H1 (cell line): ENCODE measurements around the gene FAM76A. TPM values are rescaled to one million over a fixed set of nuclear protein-coding genes. Genes with fewer than 3 reads are reported as not detected.

Experiments used
- CTCF ChIA-PET: fragments of 300-600 bp; sonication (Branson Sonifier 250); formaldehyde crosslinking; loops from one replicate; lab custom pipeline; 2021; ENCODE audit not compliant: partially characterized antibody; lab: Charles Lee
- POLR2A ChIA-PET: fragments of 300-600 bp; sonication (Branson Sonifier 250); formaldehyde crosslinking; loops from one replicate; lab custom pipeline; 2021; ENCODE audit warnings: inconsistent platforms; ENCODE audit not compliant: partially characterized antibody; lab: Charles Lee
- DNase-seq, 2 experiments: peaks; one replicate each; pipeline versions ENCODE4 v3.0.0 to v3.0.0-alpha.2; 2010 to 2022; ENCODE audit warnings: low spot score in 2 of 2, low read depth in 1 of 2, mixed read lengths in 1 of 2
- FAIRE-seq: peaks from 2 replicates; lab custom pipeline; 2011; peaks lifted over from hg19 to GRCh38; lab: Jason Lieb, UNC
- H2AFZ ChIP-seq: 2 replicates; pipeline ENCODE4 v1.8.1; 2012; ENCODE audit warnings: low read length, inconsistent platforms
- H2AK5ac ChIP-seq: 2 replicates; pipeline ENCODE4 v1.6.1; 2013; ENCODE audit warnings: low read depth, low read length
- H2BK120ac ChIP-seq: replicated peaks from 2 replicates; pipeline ENCODE3; 2013; ENCODE audit warnings: low read depth, low read length, inconsistent platforms
- H2BK12ac ChIP-seq: 2 replicates; pipeline ENCODE4 v1.6.1; 2013; ENCODE audit warnings: low read depth, low read length
- H2BK15ac ChIP-seq: 2 replicates; pipeline ENCODE4 v1.6.1; 2013; ENCODE audit warnings: low read length
- H2BK20ac ChIP-seq: 2 replicates; pipeline ENCODE4 v1.6.1; 2013; ENCODE audit warnings: low read length
- H2BK5ac ChIP-seq: 2 replicates; pipeline ENCODE4 v1.6.1; 2013; ENCODE audit warnings: low read depth, low read length
- H3K14ac ChIP-seq: 2 replicates; pipeline ENCODE4 v1.6.1; 2013; ENCODE audit warnings: inconsistent platforms; ENCODE audit not compliant: insufficient read length
- H3K18ac ChIP-seq: 2 replicates; pipeline ENCODE4 v1.6.1; 2013; ENCODE audit warnings: low read length; ENCODE audit errors: extremely low read depth
- H3K23ac ChIP-seq: 2 replicates; pipeline ENCODE4 v1.6.1; 2013; ENCODE audit warnings: inconsistent platforms; ENCODE audit not compliant: insufficient read length
- H3K23me2 ChIP-seq: 2 replicates; pipeline ENCODE4 v1.6.1; 2013; ENCODE audit warnings: low read depth, low read length
- H3K27ac ChIP-seq: 2 replicates; pipeline ENCODE4 v1.6.1; 2011; ENCODE audit warnings: low read depth, low read length, inconsistent platforms
- H3K27me3 ChIP-seq, 4 experiments: replicated peaks in 1 of 4; 1 replicate in 1 of 4; 2 replicates in 3 of 4; pipeline versions ENCODE4 v1.6.1 to v1.8.1; 2011 to 2013; ENCODE audit warnings: low read length in 3 of 4, mild to moderate bottlenecking in 3 of 4, inconsistent platforms in 2 of 4, mixed read lengths in 2 of 4, moderate library complexity in 1 of 4; ENCODE audit not compliant: control insufficient read depth in 3 of 4, insufficient read depth in 3 of 4; ENCODE audit errors: extremely low read depth in 1 of 4
- H3K36me3 ChIP-seq, 4 experiments: 2 replicates each; pipeline versions ENCODE4 v1.6.1 to v1.8.1; 2011 to 2013; ENCODE audit warnings: mild to moderate bottlenecking in 4 of 4, low read length in 3 of 4, moderate library complexity in 2 of 4, control low read depth in 1 of 4, inconsistent platforms in 1 of 4; ENCODE audit not compliant: insufficient read depth in 4 of 4, control insufficient read depth in 2 of 4
- H3K4ac ChIP-seq: replicated peaks from 2 replicates; pipeline ENCODE3; 2013; ENCODE audit warnings: low read length, low read depth, mixed read lengths, inconsistent platforms; ENCODE audit not compliant: insufficient read length
- H3K4me1 ChIP-seq, 4 experiments: replicated peaks in 1 of 4; 1 replicate in 1 of 4; 2 replicates in 3 of 4; pipeline versions ENCODE4 v1.6.1 to v1.8.1; 2011 to 2013; ENCODE audit warnings: low read length in 3 of 4, inconsistent platforms in 2 of 4, mixed read lengths in 1 of 4; ENCODE audit not compliant: insufficient read depth in 4 of 4, control insufficient read depth in 3 of 4
- H3K4me2 ChIP-seq, 2 experiments: 2 replicates each; pipeline versions ENCODE4 v1.6.1 to v1.8.1; 2011 to 2013; ENCODE audit warnings: low read depth in 2 of 2, low read length in 2 of 2, control low read depth in 1 of 2, inconsistent platforms in 1 of 2, mild to moderate bottlenecking in 1 of 2; ENCODE audit not compliant: insufficient read depth in 1 of 2
- H3K4me3 ChIP-seq, 4 experiments: fragments of 200-600, 300-600 bp in 1 of 4; sonication (generic), shearing (Covaris generic), sonication (Bioruptor Twin) in 1 of 4; 2 replicates each; pipeline versions ENCODE4 v1.5.1 to v1.8.1; 2011 to 2016; ENCODE audit warnings: low read length in 4 of 4, low read depth in 3 of 4, control low read depth in 2 of 4, inconsistent platforms in 2 of 4, mild to moderate bottlenecking in 2 of 4, mixed read lengths in 1 of 4, moderate library complexity in 1 of 4; ENCODE audit not compliant: insufficient read depth in 2 of 4; ENCODE audit errors: extremely low read depth in 1 of 4
- H3K56ac ChIP-seq: replicated peaks from 2 replicates; pipeline ENCODE3; 2013; ENCODE audit warnings: low read depth, mild to moderate bottlenecking, mixed read lengths, low read length, inconsistent platforms; ENCODE audit not compliant: insufficient read length
- H3K79me1 ChIP-seq: 2 replicates; pipeline ENCODE4 v1.6.1; 2013; ENCODE audit warnings: low read depth, low read length, control low read depth
- H3K79me2 ChIP-seq, 2 experiments: 2 replicates each; pipeline versions ENCODE4 v1.6.1 to v1.8.1; 2012 to 2013; ENCODE audit warnings: low read length in 2 of 2, mild to moderate bottlenecking in 2 of 2, inconsistent platforms in 1 of 2; ENCODE audit not compliant: insufficient read depth in 2 of 2, control insufficient read depth in 1 of 2
- H3K9ac ChIP-seq, 4 experiments: replicated peaks in 1 of 4; 1 replicate in 1 of 4; 2 replicates in 3 of 4; pipeline versions ENCODE4 v1.6.1 to v1.8.1; 2011 to 2013; ENCODE audit warnings: low read depth in 3 of 4, low read length in 3 of 4, control low read depth in 2 of 4, mild to moderate bottlenecking in 2 of 4, moderate library complexity in 2 of 4, inconsistent platforms in 1 of 4; ENCODE audit errors: extremely low read depth in 1 of 4
- H3K9me3 ChIP-seq, 2 experiments: 2 replicates each; pipeline versions ENCODE4 v1.6.1 to v1.8.1; 2012 to 2013; ENCODE audit warnings: mild to moderate bottlenecking in 2 of 2, moderate library complexity in 2 of 2, control low read depth in 1 of 2, inconsistent platforms in 1 of 2, low read depth in 1 of 2, low read length in 1 of 2, mixed read lengths in 1 of 2; ENCODE audit not compliant: insufficient read depth in 2 of 2
- H4K20me1 ChIP-seq, 2 experiments: replicated peaks in 1 of 2; 2 replicates each; pipeline versions ENCODE3 to v1.8.1; 2011 to 2013; ENCODE audit warnings: inconsistent platforms in 2 of 2, low read length in 2 of 2, mild to moderate bottlenecking in 1 of 2; ENCODE audit not compliant: insufficient read depth in 2 of 2, control insufficient read depth in 1 of 2
- H4K5ac ChIP-seq: 2 replicates; pipeline ENCODE4 v1.6.1; 2013; ENCODE audit warnings: low read length, low read depth, mixed read lengths, inconsistent platforms; ENCODE audit not compliant: insufficient read length
- H4K8ac ChIP-seq: 2 replicates; pipeline ENCODE4 v1.8.0; 2013; ENCODE audit warnings: mild to moderate bottlenecking, moderate library complexity, low read length, inconsistent platforms; ENCODE audit not compliant: insufficient read depth; ENCODE audit errors: extremely low read depth
- H4K91ac ChIP-seq: replicated peaks from 2 replicates; pipeline ENCODE3; 2013; ENCODE audit warnings: low read length, mixed read lengths, inconsistent platforms; ENCODE audit not compliant: insufficient read length
- HDAC2 ChIP-seq, 2 experiments: fragments of 300-600 bp in 1 of 2; sonication (generic) in 1 of 2; IDR thresholded peaks; 2 replicates each; pipeline ENCODE4 v1.6.1; 2011 to 2012; ENCODE audit warnings: low read depth in 2 of 2, low read length in 2 of 2, mild to moderate bottlenecking in 2 of 2, moderate library complexity in 2 of 2, borderline replicate concordance in 1 of 2, inconsistent platforms in 1 of 2
- HDAC6 ChIP-seq: IDR thresholded peaks from one replicate; pipeline ENCODE4 v1.7.1; 2012; ENCODE audit warnings: low read depth, mild to moderate bottlenecking, inconsistent platforms, low read length, moderate library complexity
- KDM1A ChIP-seq: fragments of 200-600, 300-600 bp; sonication (generic); IDR thresholded peaks from 2 replicates; pipeline ENCODE4 v1.7.1; 2016; ENCODE audit warnings: mild to moderate bottlenecking, low read length, borderline replicate concordance
- POU5F1 ChIP-seq: IDR thresholded peaks from 2 replicates; pipeline ENCODE4 v1.6.1; 2011; ENCODE audit warnings: low read depth, mild to moderate bottlenecking, low read length, moderate library complexity
- RAD21 ChIP-seq, 2 experiments: IDR thresholded peaks in 1 of 2; conservative IDR thresholded peaks in 1 of 2; 2 replicates each; pipeline ENCODE4 v1.6.1; 2011; ENCODE audit warnings: low read depth in 2 of 2, low read length in 2 of 2, improper control_type of control experiment in 1 of 2, inconsistent platforms in 1 of 2, mild to moderate bottlenecking in 1 of 2, moderate library complexity in 1 of 2
- WGBS, 2 experiments: shearing (Covaris generic) in 1 of 2; methylation state at CpG; one replicate each; pipeline versions ENCODE4 v1.1.6 to v1.1.7; 2013 to 2015; ENCODE audit warnings: low lambda C conversion rate in 2 of 2, mixed read lengths in 2 of 2, inconsistent platforms in 1 of 2, low coverage in 1 of 2, missing lambda C conversion rate in 1 of 2; ENCODE audit not compliant: insufficient replicate concordance in 2 of 2, insufficient coverage in 1 of 2, insufficient read length in 1 of 2; ENCODE audit errors: extremely low coverage in 1 of 2, missing lambda C conversion rate in 1 of 2; 5-methylcytosine and 5-hydroxymethylcytosine counted together
- polyA plus RNA-seq, 7 experiments: library from polyadenylated mRNA; depleted of rRNA in 3 of 7; stranded (reverse) in 5 of 7; unstranded in 2 of 7; fragments of >200 nt in 5 of 7; fragments of 200-250 nt in 2 of 7; gene quantifications; 1 replicate in 5 of 7; 2 replicates in 1 of 7; 4 replicates in 1 of 7; pipeline versions ENCODE4 v1.2.1 to v1.2.3, GENCODE V29; 2011 to 2013; ENCODE audit warnings: missing spikeins in 2 of 7, mixed read lengths in 2 of 7
- total RNA-seq: library from RNA; stranded (reverse); fragmentation: NEBNext Ultra II Directional; extraction: Animal tissue kit (Norgen Biotek cat#: 25700); gene quantifications from 2 replicates; pipeline ENCODE4 v1.2.1, GENCODE V29; 2021
- TF ChIP-seq, protein P1 (sequence below): IDR thresholded peaks from 2 replicates; pipeline ENCODE4 v1.6.1; 2012; ENCODE audit warnings: inconsistent platforms
- TF ChIP-seq, protein P2 (sequence below): IDR thresholded peaks from 2 replicates; pipeline ENCODE4 v1.6.1; 2011; ENCODE audit warnings: low read length, improper control_type of control experiment

FAM76A gene
- total and polyA plus RNA-seq, 2 of the 8 experiments (the other 6 are each of a cell fraction or from before 2014, with no cell fraction given): 3.4 to 16.2 TPM

DNA sequence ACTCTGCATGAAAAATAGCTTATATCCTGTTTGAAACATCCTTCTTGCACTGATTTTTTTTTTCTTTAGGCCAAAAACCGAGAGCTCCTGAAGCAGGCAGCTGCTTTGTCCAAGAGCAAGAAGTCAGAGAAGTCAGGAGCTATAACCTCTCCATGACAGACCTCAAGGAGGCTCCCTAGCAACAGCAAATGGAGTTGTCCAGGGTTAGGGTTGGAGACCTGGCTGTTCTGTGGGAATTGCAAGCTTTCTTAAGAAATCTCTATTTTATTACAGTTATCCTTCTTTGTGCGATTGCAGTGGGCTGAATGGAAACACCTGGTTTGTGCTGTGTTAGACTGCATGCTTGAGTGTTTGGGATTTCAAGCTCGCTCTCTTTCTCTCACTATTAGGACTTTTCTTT, 34.7 kb downstream of the FAM76A start:
- DNase-seq (no peak), FAIRE-seq (no peak)
- WGBS, 2 experiments: 82% methylated on average over 3 of the region's 3 CpGs; no CpG with 5 or more reads in 1 of the 2 experiments

More for the DNA sequence above, 34.7 kb downstream of the FAM76A start:
- Histone ChIP-seq H3K4ac (no peak overlapping the region), H2BK20ac (no peak overlapping the region), H3K27me3 (no peaks in the 10 kb centered on the region), H2BK5ac (no peak overlapping the region), H3K9me3 (no peaks in the 10 kb centered on the region), H2BK12ac (no peak overlapping the region), H2BK15ac (no peak overlapping the region), H2AFZ (no peak overlapping the region), H3K36me3 (peaks cover 0 to 16% (median 5%) of the 10 kb centered on the region in 4 experiments; a peak in 5 of 8 replicates), H3K56ac (no peak overlapping the region), H4K5ac (no peak overlapping the region), H4K91ac (no peak overlapping the region), H2AK5ac (no peak overlapping the region), H3K23ac (no peak overlapping the region), H3K4me2 (no peak overlapping the region), H3K79me1 (no peaks in the 10 kb centered on the region), H3K4me3 (no peak overlapping the region), H3K18ac (no peak overlapping the region), H3K4me1 (no peaks in the 10 kb centered on the region), H3K27ac (no peak overlapping the region), H3K79me2 (no peaks in the 10 kb centered on the region), H4K8ac (no peak overlapping the region), H3K14ac (no peak overlapping the region), H3K9ac (no peak overlapping the region), H2BK120ac (no peak overlapping the region), H4K20me1 (peaks cover 0 to 2% of the 10 kb centered on the region in 2 experiments), H3K23me2 (no peaks in the 10 kb centered on the region)
- ChIA-PET POLR2A (interaction anchor here (0.9 to 1.2 kb wide), 3 partner anchors 10 to 71 kb away, joined by 3 to 5 read pairs (median 3); no protein-coding TSS in a partner anchor), CTCF (interaction anchor here (0.7 to 1.5 kb wide), 4 partner anchors 11 to 237 kb away, joined by 3 to 4 read pairs (median 3); no protein-coding TSS in a partner anchor)
- peak; percentile 5 to 34; a peak in 2 of 4 replicates for TF ChIP-seq RAD21 (IDR thresholded peaks at IDR 0.05 in 1 of 2, conservative IDR thresholded peaks at IDR 0.05 in 1 of 2; ENCODE audit: low read depth in 2 of 2, low read length in 2 of 2)
- no peak for TF ChIP-seq HDAC2 (IDR thresholded peaks at IDR 0.05; ENCODE audit: borderline replicate concordance in 1 of 2, low read depth in 2 of 2, low read length in 2 of 2)
- TF ChIP-seq, protein P1, sequence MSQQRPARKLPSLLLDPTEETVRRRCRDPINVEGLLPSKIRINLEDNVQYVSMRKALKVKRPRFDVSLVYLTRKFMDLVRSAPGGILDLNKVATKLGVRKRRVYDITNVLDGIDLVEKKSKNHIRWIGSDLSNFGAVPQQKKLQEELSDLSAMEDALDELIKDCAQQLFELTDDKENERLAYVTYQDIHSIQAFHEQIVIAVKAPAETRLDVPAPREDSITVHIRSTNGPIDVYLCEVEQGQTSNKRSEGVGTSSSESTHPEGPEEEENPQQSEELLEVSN: no peak
- TF ChIP-seq, protein P2, sequence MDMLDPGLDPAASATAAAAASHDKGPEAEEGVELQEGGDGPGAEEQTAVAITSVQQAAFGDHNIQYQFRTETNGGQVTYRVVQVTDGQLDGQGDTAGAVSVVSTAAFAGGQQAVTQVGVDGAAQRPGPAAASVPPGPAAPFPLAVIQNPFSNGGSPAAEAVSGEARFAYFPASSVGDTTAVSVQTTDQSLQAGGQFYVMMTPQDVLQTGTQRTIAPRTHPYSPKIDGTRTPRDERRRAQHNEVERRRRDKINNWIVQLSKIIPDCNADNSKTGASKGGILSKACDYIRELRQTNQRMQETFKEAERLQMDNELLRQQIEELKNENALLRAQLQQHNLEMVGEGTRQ: no peak
- no peak for TF ChIP-seq HDAC6
- TF ChIP-seq POU5F1: no peak
- TF ChIP-seq KDM1A: no peak
